Ishikawa (cell line): ENCODE measurements around the gene CAMK1G.

ENCODE experiments used
- CEBPB ChIP-seq: IDR thresholded peaks from 2 replicates; pipeline ENCODE4 v1.6.1; 2012
- CREB1 ChIP-seq: IDR thresholded peaks from 2 replicates; pipeline ENCODE4 v1.6.1; 2012; ENCODE audit warnings: low read depth
- EGR1 ChIP-seq: IDR thresholded peaks from 2 replicates; pipeline ENCODE4 v1.6.1; 2012
- EP300 ChIP-seq: IDR thresholded peaks from 2 replicates; pipeline ENCODE4 v1.6.1; 2012; ENCODE audit warnings: borderline replicate concordance
- FOXM1 ChIP-seq: IDR thresholded peaks from 2 replicates; pipeline ENCODE4 v1.6.1; 2012; ENCODE audit warnings: low read depth, borderline replicate concordance
- MAX ChIP-seq: IDR thresholded peaks from 2 replicates; pipeline ENCODE4 v1.6.1; 2012
- NFIC ChIP-seq: IDR thresholded peaks from 2 replicates; pipeline ENCODE4 v1.6.1; 2012
- RAD21 ChIP-seq: IDR thresholded peaks from 2 replicates; pipeline ENCODE4 v1.6.1; 2012; ENCODE audit warnings: low read depth
- REST ChIP-seq: IDR thresholded peaks from 2 replicates; pipeline ENCODE4 v1.6.1; 2012; ENCODE audit warnings: low read depth, mild to moderate bottlenecking
- TAF1 ChIP-seq: IDR thresholded peaks from 2 replicates; pipeline ENCODE4 v1.6.1; 2012; ENCODE audit warnings: low read depth, mild to moderate bottlenecking
- TCF12 ChIP-seq: IDR thresholded peaks from 2 replicates; pipeline ENCODE4 v1.6.1; 2012; ENCODE audit warnings: low read depth
- TEAD4 ChIP-seq: IDR thresholded peaks from 2 replicates; pipeline ENCODE4 v1.6.1; 2012
- USF1 ChIP-seq: IDR thresholded peaks from 2 replicates; pipeline ENCODE4 v1.6.1; 2012
- YY1 ChIP-seq: IDR thresholded peaks from 2 replicates; pipeline ENCODE4 v1.6.1; 2012; ENCODE audit warnings: low read depth
- ZBTB7A ChIP-seq: IDR thresholded peaks from 2 replicates; pipeline ENCODE4 v1.6.1; 2012; ENCODE audit warnings: low read depth

The CAMK1G gene

GRCh38 chr1:209630383-209631225, 47.1 kb downstream of the CAMK1G start:
- TF ChIP-seq NFIC (no peak), USF1 (no peak), REST (no peak), TAF1 (no peak)

- TF ChIP-seq EGR1 (no peak), USF1 (no peak), TAF1 (no peak)
Measured at GRCh38 chr1:209633335-209633997, 50.0 kb downstream of the CAMK1G start.

- TF ChIP-seq TEAD4 (no peak), MAX (no peak), CEBPB (no peak), REST (no peak), NFIC (no peak)
Measured at GRCh38 chr1:209634005-209634737, 50.7 kb downstream of the CAMK1G start.

- no peak for TF ChIP-seq USF1
- no peak for TF ChIP-seq CREB1
- no peak for TF ChIP-seq REST
- TF ChIP-seq ZBTB7A, result no peak
- TF ChIP-seq TAF1, result no peak
- no peak for TF ChIP-seq RAD21
- TF ChIP-seq TEAD4, result no peak
Measured at GRCh38 chr1:209635850-209636249, 52.3 kb downstream of the CAMK1G start.

- TF ChIP-seq YY1 (no peak), TAF1 (no peak), TEAD4 (no peak), EP300 (no peak), MAX (no peak), USF1 (no peak), REST (no peak), RAD21 (no peak), FOXM1 (no peak), CREB1 (no peak), EGR1 (no peak), NFIC (no peak), CEBPB (no peak), TCF12 (no peak), ZBTB7A (no peak)
Measured at GRCh38 chr1:209641832-209642172, 58.3 kb downstream of the CAMK1G start.
